Measurements from ENCODE around the gene PITPNB. TPM values are rescaled to one million over a fixed set of nuclear protein-coding genes. Genes with fewer than 3 reads are reported as not detected.

PITPNB gene
- total and polyA plus RNA-seq, 2 of the 13 experiments (the other 11 are each of a cell fraction or from before 2014, with no cell fraction given), result 17.0 to 30.1 TPM

- in situ Hi-C loops (cut with HindIII; ENCODE audit: extremely low pct_ligation_motif_present, low pct_unique_long_range_greater_than_20kb) (no loop called here), intact Hi-C loops (cut with micrococcal nuclease; ENCODE audit: unreplicated experiment) (no loop called here)
- DNase-seq (ENCODE audit: low spot score) (no peak), FAIRE-seq (no peak), ATAC-seq (no peak)
- BruUV-seq (replicated peaks), result no TSS peak
- Histone ChIP-seq H3K27me3 (ENCODE audit: control insufficient read depth in 1 of 2, insufficient read depth in 2 of 2, low read length in 2 of 2) (no peaks in the 10 kb centered on the region), H3K9ac (ENCODE audit: insufficient read depth, low read depth, low read length) (no peak overlapping the region), H3K4me2 (ENCODE audit: low read depth, low read length) (no peak overlapping the region), H3K9me3 (ENCODE audit: low read length) (no peaks in the 10 kb centered on the region), H4K20me1 (ENCODE audit: insufficient read depth, low read length) (no peaks in the 10 kb centered on the region), H3K36me3 (replicated peaks in 1 of 2; ENCODE audit: control insufficient read depth in 1 of 2, insufficient read depth in 2 of 2, low read length in 2 of 2) (no peaks in the 10 kb centered on the region), H3K79me2 (ENCODE audit: insufficient read depth, low read length) (peaks cover 3% of the 10 kb centered on the region), H3K27ac (ENCODE audit: extremely low read length, insufficient read depth, low read length) (no peak overlapping the region), H3K4me1 (ENCODE audit: insufficient read depth, low read length) (no peaks in the 10 kb centered on the region), H2AFZ (ENCODE audit: low read length) (no peak overlapping the region), H3K4me3 (replicated peaks in 1 of 3; ENCODE audit: insufficient read depth in 1 of 3, low read depth in 2 of 3, low read length in 3 of 3) (no peak overlapping the region)
- over 99% methylated on average over 3 of the region's 3 CpGs for WGBS (ENCODE audit: low lambda C conversion rate)
- TF ChIP-seq NFE2L1 (CRISPR knock-in tag; IDR thresholded peaks at IDR 0.05; ENCODE audit: borderline replicate concordance), result no peak
- CTCF ChIA-PET (ENCODE audit: low intra/inter-chr PET ratio, low total read pairs), result no interaction called here
- POLR2A ChIA-PET, result interaction anchor here (1.9 kb wide), 1 partner anchor 11 kb away, joined by 7 read pairs; the partner anchor contains the start of gene PITPNB
These were observed 11.4 kb upstream of the PITPNB start for GRCh38 chr22:27930331-27931060.

DNA sequence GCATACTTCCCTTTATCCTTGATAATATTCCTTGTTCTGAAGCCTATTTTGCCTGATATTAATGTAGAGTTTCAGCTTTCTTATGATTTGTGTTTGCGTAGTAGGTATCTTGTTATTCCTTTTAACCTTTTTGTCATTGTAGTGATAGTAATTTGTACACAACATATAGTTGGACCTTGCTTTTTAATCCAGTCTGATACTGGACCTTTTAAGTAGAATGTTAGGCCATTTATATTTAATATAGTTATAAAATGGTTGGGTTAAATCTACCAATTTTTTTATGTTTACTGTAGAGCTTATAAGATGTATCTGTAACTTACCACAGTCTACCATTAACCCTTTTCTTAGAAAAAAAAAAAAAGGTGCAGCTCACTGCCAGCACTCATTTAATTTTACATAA is 8.6 kb upstream of the PITPNB start:
- Histone ChIP-seq H3K9ac (ENCODE audit: insufficient read depth, low read depth, low read length) (no peak overlapping the region), H3K4me2 (ENCODE audit: low read depth, low read length) (no peak overlapping the region), H2AFZ (ENCODE audit: low read length) (no peak overlapping the region), H3K9me3 (ENCODE audit: low read length) (no peaks in the 10 kb centered on the region), H3K4me1 (ENCODE audit: insufficient read depth, low read length) (no peaks in the 10 kb centered on the region), H3K27ac (ENCODE audit: extremely low read length, insufficient read depth, low read length) (no peak overlapping the region), H4K20me1 (ENCODE audit: insufficient read depth, low read length) (no peaks in the 10 kb centered on the region), H3K27me3 (ENCODE audit: control insufficient read depth in 1 of 2, insufficient read depth in 2 of 2, low read length in 2 of 2) (no peaks in the 10 kb centered on the region), H3K79me2 (ENCODE audit: insufficient read depth, low read length) (peaks cover 14% of the 10 kb centered on the region), H3K36me3 (replicated peaks in 1 of 2; ENCODE audit: control insufficient read depth in 1 of 2, insufficient read depth in 2 of 2, low read length in 2 of 2) (peaks cover 2 to 3% of the 10 kb centered on the region in 2 experiments; a peak in 2 of 5 replicates), H3K4me3 (replicated peaks in 1 of 3; ENCODE audit: insufficient read depth in 1 of 3, low read depth in 2 of 3, low read length in 3 of 3) (no peak overlapping the region)
- ATAC-seq (no peak), FAIRE-seq (no peak), DNase-seq (ENCODE audit: low spot score) (no peak)
- ChIA-PET POLR2A (no interaction called here), CTCF (ENCODE audit: low intra/inter-chr PET ratio, low total read pairs) (no interaction called here)
- intact Hi-C loops (cut with micrococcal nuclease; ENCODE audit: unreplicated experiment), result no loop called here
- no peak for TF ChIP-seq ZSCAN9 (CRISPR knock-in tag; IDR thresholded peaks at IDR 0.05; ENCODE audit: borderline replicate concordance)
- TF ChIP-seq TMF1 (CRISPR knock-in tag; IDR thresholded peaks at IDR 0.05; ENCODE audit: low read depth), result no peak
- TF ChIP-seq ZFAT (CRISPR knock-in tag; conservative IDR thresholded peaks at IDR 0.05), result no peak
- no peak for TF ChIP-seq CBX1 (IDR thresholded peaks at IDR 0.05; ENCODE audit: low read depth)
- no peak for TF ChIP-seq MED1 (CRISPR knock-in tag; IDR thresholded peaks at IDR 0.05)
- 100% methylated on average over 1 of the region's 1 CpG for WGBS (ENCODE audit: low lambda C conversion rate)
- in situ Hi-C loops (cut with HindIII; ENCODE audit: extremely low pct_ligation_motif_present, low pct_unique_long_range_greater_than_20kb), result no loop called here
- BruUV-seq (replicated peaks), result no TSS peak
